OCI-LY1 (cell line): ENCODE measurements around the gene NUDT21.
A peak's percentile ranks its signal among the peaks of the same experiment; 100 is the strongest.

Source experiments
- H2AFZ ChIP-seq: fragments of 200-600 bp; sonication (generic), shearing (Covaris generic); 2 replicates; pipeline ENCODE4 v1.6.0; 2014; ENCODE audit warnings: antibody characterized with exemption, mild to moderate bottlenecking, low read length
- H3F3A ChIP-seq: fragments of 200-600 bp; sonication (generic), shearing (Covaris generic); 2 replicates; pipeline ENCODE4 v1.6.0; 2014; ENCODE audit warnings: mild to moderate bottlenecking, antibody characterized with exemption, low read length, moderate library complexity; ENCODE audit not compliant: insufficient read depth
- H3K27ac ChIP-seq: fragments of 200-600 bp; sonication (generic); 2 replicates; pipeline ENCODE4 v1.5.1; 2014; ENCODE audit warnings: low read length, mixed run types, mild to moderate bottlenecking, low read depth; ENCODE audit not compliant: poor library complexity, severe bottlenecking
- H3K27me3 ChIP-seq: fragments of 200-600 bp; sonication (generic); 2 replicates; pipeline ENCODE4 v1.6.0; 2014; ENCODE audit warnings: antibody characterized with exemption, mild to moderate bottlenecking, low read length, moderate library complexity; ENCODE audit not compliant: insufficient read depth
- H3K36me3 ChIP-seq: fragments of 200-600 bp; sonication (generic); 2 replicates; pipeline ENCODE4 v1.6.1; 2014; ENCODE audit warnings: mild to moderate bottlenecking, antibody characterized with exemption, low read length, moderate library complexity, mixed read lengths; ENCODE audit not compliant: insufficient read depth
- H3K4me1 ChIP-seq: fragments of 200-600 bp; sonication (generic); 2 replicates; pipeline ENCODE4 v1.5.1; 2014; ENCODE audit warnings: mild to moderate bottlenecking, low read length, moderate library complexity; ENCODE audit not compliant: insufficient read depth, severe bottlenecking
- H3K4me2 ChIP-seq: fragments of 200-600 bp; sonication (generic), shearing (Covaris generic); 2 replicates; pipeline ENCODE4 v1.6.1; 2014; ENCODE audit warnings: low read length
- H3K4me3 ChIP-seq: fragments of 200-600 bp; sonication (generic); 2 replicates; pipeline ENCODE4 v1.5.1; 2014; ENCODE audit warnings: low read length, low read depth, mild to moderate bottlenecking, mixed read lengths; ENCODE audit not compliant: poor library complexity, severe bottlenecking
- H3K79me2 ChIP-seq: fragments of 200-600 bp; shearing (Covaris generic); 2 replicates; pipeline ENCODE4 v1.6.1; 2016; ENCODE audit warnings: mixed run types, low read length, mixed read lengths; ENCODE audit not compliant: insufficient read depth
- H3K9ac ChIP-seq: fragments of 200-600 bp; sonication (generic), shearing (Covaris generic); 2 replicates; pipeline ENCODE4 v1.6.1; 2014; ENCODE audit warnings: mild to moderate bottlenecking, low read length, mixed read lengths
- H3K9me2 ChIP-seq: fragments of 200-600 bp; sonication (generic), shearing (Covaris generic); 2 replicates; pipeline ENCODE4 v1.6.1; 2014; ENCODE audit warnings: low read depth, mild to moderate bottlenecking, low read length, mixed read lengths
- H3K9me3 ChIP-seq: fragments of 200-600 bp; shearing (Covaris generic); 2 replicates; pipeline ENCODE4 v1.6.1; 2014; ENCODE audit warnings: low read length, mixed read lengths
- H4K20me1 ChIP-seq: fragments of 200-600 bp; sonication (generic), shearing (Covaris generic); 2 replicates; pipeline ENCODE4 v1.6.0; 2016; ENCODE audit warnings: mild to moderate bottlenecking, low read length; ENCODE audit not compliant: insufficient read depth
- CTCF ChIP-seq: fragments of 200-600 bp; sonication (generic), shearing (Covaris generic); IDR thresholded peaks from 2 replicates; pipeline ENCODE4 v1.5.1; 2017; ENCODE audit warnings: mild to moderate bottlenecking, antibody characterized with exemption, low read length, moderate library complexity, mixed read lengths
- EZH2 ChIP-seq: fragments of 200-600 bp; sonication (generic), shearing (Covaris generic); IDR thresholded peaks from 2 replicates; pipeline ENCODE4 v1.8.0; 2017; ENCODE audit warnings: borderline replicate concordance, mixed run types, mild to moderate bottlenecking, antibody characterized with exemption, low read length, moderate library complexity, mixed read lengths

The NUDT21 gene

GRCh38 chr16:56457927-56458470 lies 6.9 kb upstream of the NUDT21 start:
- H3K9ac ChIP-seq: no peak overlapping the region
- H3K36me3 ChIP-seq: peaks cover 89% of the 10 kb centered on the region
- H3K9me3 ChIP-seq: no peaks in the 10 kb centered on the region
- no peaks in the 10 kb centered on the region for H3K27me3 ChIP-seq
- H3K4me1 ChIP-seq: peaks cover 1% of the 10 kb centered on the region
- H3K79me2 ChIP-seq: peaks cover 5% of the 10 kb centered on the region
- H3K4me3 ChIP-seq: no peak overlapping the region
- H3K9me2 ChIP-seq: no peaks in the 10 kb centered on the region
- no peak overlapping the region for H2AFZ ChIP-seq
- H3K27ac ChIP-seq: no peak overlapping the region
- TF ChIP-seq CTCF (no peak), EZH2 (no peak)
- no peaks in the 10 kb centered on the region for H4K20me1 ChIP-seq
- H3F3A ChIP-seq: no peaks in the 10 kb centered on the region
- no peak overlapping the region for H3K4me2 ChIP-seq

GRCh38 chr16:56451753-56452689 lies 889 bp upstream of the NUDT21 start:
- H3K9me3 ChIP-seq: no peaks in the 10 kb centered on the region
- peaks cover 39% of the 10 kb centered on the region for H3K4me1 ChIP-seq
- TF ChIP-seq EZH2 (no peak), CTCF (no peak)
- H2AFZ ChIP-seq: no peak overlapping the region
- peaks cover 60% of the 10 kb centered on the region for H3K79me2 ChIP-seq
- no peaks in the 10 kb centered on the region for H4K20me1 ChIP-seq
- H3K9ac ChIP-seq: peak overlapping the region; percentile 81
- H3K4me3 ChIP-seq: peak overlapping the region; percentile 98
- no peaks in the 10 kb centered on the region for H3F3A ChIP-seq
- H3K9me2 ChIP-seq: no peaks in the 10 kb centered on the region
- no peaks in the 10 kb centered on the region for H3K27me3 ChIP-seq
- H3K27ac ChIP-seq: no peak overlapping the region
- peak overlapping the region; percentile 70 for H3K4me2 ChIP-seq
- H3K36me3 ChIP-seq: peaks cover 51% of the 10 kb centered on the region

GRCh38 chr16:56450275-56450985 lies 702 bp downstream of the NUDT21 start:
- TF ChIP-seq CTCF (no peak), EZH2 (no peak)
- Histone ChIP-seq H3K4me3 (peak overlapping the region; percentile 98), H2AFZ (no peak overlapping the region), H3K4me2 (peak overlapping the region; percentile 98), H3F3A (no peaks in the 10 kb centered on the region), H3K4me1 (peaks cover 39% of the 10 kb centered on the region), H4K20me1 (no peaks in the 10 kb centered on the region), H3K9me3 (no peaks in the 10 kb centered on the region), H3K9ac (peak overlapping the region; percentile 98), H3K27me3 (no peaks in the 10 kb centered on the region), H3K27ac (peak overlapping the region; percentile 88), H3K79me2 (peaks cover 74% of the 10 kb centered on the region), H3K9me2 (no peaks in the 10 kb centered on the region), H3K36me3 (peaks cover 51% of the 10 kb centered on the region)
